GM19193 (cell line): ENCODE data around the gene SMAD9.

Experiments
- POLR2A ChIP-seq: IDR thresholded peaks from 4 replicates; pipeline ENCODE4 v1.6.1; 2011; ENCODE audit not compliant: insufficient read depth, insufficient read length; ENCODE audit errors: extremely low read depth

The SMAD9 gene

DNA sequence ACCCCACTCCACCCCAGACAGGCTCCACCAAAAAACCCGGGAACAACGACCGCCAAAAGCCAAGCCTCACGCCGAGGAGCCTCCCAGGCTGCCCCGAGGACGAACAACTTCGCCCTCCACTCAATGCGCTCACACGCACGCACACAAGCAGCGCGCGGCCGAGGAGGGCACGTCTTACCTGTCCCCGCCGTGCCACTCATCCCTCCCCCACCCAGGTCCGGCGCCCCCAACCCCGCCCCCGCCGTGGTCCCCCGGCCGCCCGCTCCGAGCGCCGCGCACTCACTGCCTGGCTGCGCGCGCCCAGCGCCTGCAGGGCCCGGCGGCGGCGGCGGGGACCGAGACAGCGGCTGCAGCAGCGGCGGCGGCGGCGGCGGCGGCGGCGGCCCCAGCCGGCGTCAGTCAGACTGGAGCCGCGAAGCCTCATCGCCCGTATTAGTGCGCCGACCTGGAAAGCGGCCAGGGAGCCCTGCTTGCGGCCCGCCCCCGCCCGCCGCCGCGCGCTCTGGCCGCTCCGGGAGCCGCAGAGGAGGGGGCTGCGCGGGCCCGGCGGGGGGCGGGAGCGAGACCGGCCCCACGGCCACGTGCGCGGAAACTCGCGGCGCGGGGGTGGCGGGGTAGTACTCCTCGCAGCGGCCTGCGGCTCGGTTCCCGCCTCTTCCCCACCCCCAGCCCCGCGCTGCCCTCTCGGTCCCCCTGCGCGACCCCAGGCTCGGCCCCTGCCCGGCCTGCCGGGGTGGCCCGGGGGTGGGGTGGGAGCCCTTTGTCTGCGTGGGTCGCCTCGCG is at the start of gene SMAD9:
SMAD9 (minus strand) TSS at position 406 of the 783 bp plus-strand sequence. CDS start 40,549 bp downstream, outside the sequence.
- no peak for TF ChIP-seq POLR2A

GRCh38 chr13:36966404-36966803 is 46.4 kb upstream of the SMAD9 start:
- no peak for TF ChIP-seq POLR2A

DNA sequence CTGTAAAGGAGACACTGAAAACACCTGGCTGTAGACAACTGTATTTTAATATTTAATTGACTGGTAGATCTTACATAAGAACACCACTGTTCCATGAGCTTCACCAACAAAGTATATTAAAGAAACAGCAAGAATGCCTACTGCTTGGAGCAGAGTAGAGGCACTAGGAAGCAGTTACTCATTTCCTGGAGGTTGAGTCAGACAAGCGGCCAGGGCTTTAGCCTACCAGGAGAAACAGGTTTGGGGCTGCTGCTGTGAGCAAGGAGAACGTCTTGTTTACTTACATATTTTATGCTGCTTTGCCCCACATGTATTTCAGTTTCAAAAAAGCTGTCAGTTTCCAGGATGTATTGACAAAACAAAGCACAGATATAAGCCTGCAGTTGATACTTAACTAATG is 45.7 kb upstream of the SMAD9 start:
- no peak for TF ChIP-seq POLR2A

GRCh38 chr13:36959456-36960116 is 39.5 kb upstream of the SMAD9 start:
- no peak for TF ChIP-seq POLR2A

DNA sequence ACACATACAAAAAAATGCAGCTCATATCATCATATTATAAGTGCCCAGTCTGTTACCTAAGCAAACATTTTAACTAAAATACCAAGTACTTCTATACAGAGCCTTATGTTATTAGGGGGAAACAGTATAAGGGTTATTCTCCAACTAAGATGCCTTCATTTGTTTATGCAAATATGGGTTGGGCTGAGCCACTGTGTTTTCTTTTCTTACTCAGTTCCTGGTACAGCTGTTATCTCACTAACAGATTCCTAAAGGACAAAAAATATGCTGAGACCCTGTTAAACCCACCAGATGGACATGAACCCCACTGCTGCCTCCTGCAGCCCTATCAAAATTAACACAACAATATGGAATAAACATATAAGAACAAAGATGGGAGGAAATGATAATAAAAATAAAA is 34.5 kb upstream of the SMAD9 start:
- no peak for TF ChIP-seq POLR2A

DNA sequence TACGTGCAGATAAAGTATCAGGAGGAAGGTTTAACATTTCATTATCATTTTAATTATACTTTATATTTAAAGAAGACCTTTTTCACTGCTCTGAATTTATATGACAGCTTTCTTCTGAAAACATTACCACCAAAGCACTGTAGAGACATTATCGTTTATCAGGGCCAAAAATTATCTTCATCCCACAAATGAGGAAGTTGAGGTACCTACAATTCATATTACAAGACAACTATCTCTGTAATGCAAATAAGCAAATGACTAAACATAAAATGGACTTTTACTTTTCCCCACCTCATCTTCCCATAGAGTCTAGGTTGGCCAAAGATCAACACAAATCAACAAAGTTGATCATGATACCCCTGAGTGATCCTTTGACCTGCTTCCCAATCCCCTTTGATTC is 30.9 kb upstream of the SMAD9 start:
- no peak for TF ChIP-seq POLR2A

DNA sequence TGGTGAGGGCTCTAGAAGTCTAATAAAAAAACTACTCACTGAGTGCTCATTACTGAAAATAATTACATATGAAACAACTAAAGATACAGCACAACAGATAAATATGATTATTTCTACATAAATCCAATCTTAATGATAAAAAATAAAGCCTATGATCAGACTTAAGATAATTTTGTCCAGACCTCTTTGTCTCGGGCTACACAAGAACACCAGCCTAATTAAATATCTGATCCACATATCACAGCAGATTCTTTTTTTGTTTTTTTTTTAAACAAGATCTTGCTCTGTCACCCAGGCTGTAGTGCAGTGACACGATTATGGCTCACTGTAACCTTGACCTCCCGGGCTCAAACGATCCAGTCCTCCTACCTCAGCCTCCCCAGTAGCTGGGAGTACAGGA is 30.3 kb upstream of the SMAD9 start:
- TF ChIP-seq POLR2A = no peak

- TF ChIP-seq POLR2A = no peak
These were observed 25.0 kb upstream of the SMAD9 start for GRCh38 chr13:36945078-36945477.

GRCh38 chr13:36925603-36926002 is 5.6 kb upstream of the SMAD9 start:
- no peak for TF ChIP-seq POLR2A

DNA sequence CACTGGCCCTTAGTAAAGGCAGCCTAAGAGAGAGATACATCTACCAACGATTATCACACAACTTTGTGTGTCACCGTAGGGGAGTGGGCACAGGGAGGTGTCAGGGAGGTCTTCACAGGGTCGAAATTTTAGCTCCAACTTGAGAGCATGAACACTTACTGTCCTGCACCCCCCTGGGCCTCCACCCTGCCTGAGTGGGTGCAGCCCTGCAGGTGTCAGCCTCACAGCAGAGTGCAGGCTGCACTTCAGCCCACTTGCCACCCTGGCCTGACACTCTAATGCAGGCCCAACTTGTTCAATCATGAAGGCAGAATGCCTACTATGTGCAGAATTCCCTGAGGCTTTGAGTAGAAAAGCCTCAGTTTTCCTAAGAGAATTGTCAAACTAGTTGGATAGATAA is 4.0 kb upstream of the SMAD9 start:
- no peak for TF ChIP-seq POLR2A

- TF ChIP-seq POLR2A = no peak
These were observed 1.7 kb upstream of the SMAD9 start for GRCh38 chr13:36921631-36922301.

- TF ChIP-seq POLR2A = no peak
These were observed 663 bp upstream of the SMAD9 start for GRCh38 chr13:36920616-36921185.

GRCh38 chr13:36919171-36919832 is 736 bp downstream of the SMAD9 start:
- TF ChIP-seq POLR2A = no peak

GRCh38 chr13:36918246-36919131 is 1.5 kb downstream of the SMAD9 start:
- TF ChIP-seq POLR2A = no peak

DNA sequence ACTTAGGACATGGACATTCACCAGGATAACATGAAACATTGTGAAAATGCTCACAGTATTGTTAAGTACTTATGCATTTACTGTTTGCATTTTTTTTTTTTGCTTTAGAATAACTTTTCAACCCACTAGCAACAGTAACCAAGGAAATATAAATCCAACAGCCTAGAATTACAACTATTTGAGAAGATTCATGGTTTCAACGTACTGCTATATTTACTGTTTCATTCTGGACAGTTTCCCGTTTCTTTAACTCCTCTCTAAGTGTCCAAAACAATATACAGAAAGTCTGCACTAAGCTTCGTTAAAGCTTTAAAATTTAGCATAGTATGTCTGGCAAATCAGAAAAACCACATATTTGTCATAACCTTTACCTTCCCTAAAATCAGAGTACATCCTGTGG is 2.7 kb downstream of the SMAD9 start:
- no peak for TF ChIP-seq POLR2A
